Coronary artery (tissue), 2 donors: Measurements from ENCODE around the gene PBXIP1.

Source experiments
- DNase-seq: peaks from one replicate; pipeline ENCODE4 v3.0.0-alpha.2; 2017; ENCODE audit warnings: low spot score
- H3K27ac ChIP-seq, 2 donors: fragments of 200-600 bp; sonication (generic); one replicate each; pipeline ENCODE4 v1.5.1; 2016 to 2019
- H3K4me3 ChIP-seq: fragments of 200-600 bp; sonication (generic); 2 replicates; pipeline ENCODE4 v1.5.1; 2016; ENCODE audit warnings: mild to moderate bottlenecking, moderate library complexity
- TF ChIP-seq, protein P1 (sequence below): fragments of 200-600 bp; sonication (generic); IDR thresholded peaks from one replicate; pipeline ENCODE4 v1.5.1; 2019; ENCODE audit warnings: antibody characterized with exemption

Gene PBXIP1

GRCh38 chr1:154895798-154896197 is 60.1 kb downstream of the PBXIP1 start:
- H3K4me3 ChIP-seq: no peak overlapping the region
- TF ChIP-seq, protein P1, sequence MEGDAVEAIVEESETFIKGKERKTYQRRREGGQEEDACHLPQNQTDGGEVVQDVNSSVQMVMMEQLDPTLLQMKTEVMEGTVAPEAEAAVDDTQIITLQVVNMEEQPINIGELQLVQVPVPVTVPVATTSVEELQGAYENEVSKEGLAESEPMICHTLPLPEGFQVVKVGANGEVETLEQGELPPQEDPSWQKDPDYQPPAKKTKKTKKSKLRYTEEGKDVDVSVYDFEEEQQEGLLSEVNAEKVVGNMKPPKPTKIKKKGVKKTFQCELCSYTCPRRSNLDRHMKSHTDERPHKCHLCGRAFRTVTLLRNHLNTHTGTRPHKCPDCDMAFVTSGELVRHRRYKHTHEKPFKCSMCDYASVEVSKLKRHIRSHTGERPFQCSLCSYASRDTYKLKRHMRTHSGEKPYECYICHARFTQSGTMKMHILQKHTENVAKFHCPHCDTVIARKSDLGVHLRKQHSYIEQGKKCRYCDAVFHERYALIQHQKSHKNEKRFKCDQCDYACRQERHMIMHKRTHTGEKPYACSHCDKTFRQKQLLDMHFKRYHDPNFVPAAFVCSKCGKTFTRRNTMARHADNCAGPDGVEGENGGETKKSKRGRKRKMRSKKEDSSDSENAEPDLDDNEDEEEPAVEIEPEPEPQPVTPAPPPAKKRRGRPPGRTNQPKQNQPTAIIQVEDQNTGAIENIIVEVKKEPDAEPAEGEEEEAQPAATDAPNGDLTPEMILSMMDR: no peak
- DNase-seq: no peak
- no peak overlapping the region for H3K27ac ChIP-seq
